ENCODE results near the gene TRRAP.

Gene TRRAP

GRCh38 chr7:98949336-98950044 lies 71.2 kb downstream of the TRRAP start:
- TF ChIP-seq JUND (IDR thresholded peaks at IDR 0.05; ENCODE audit: low read depth) = no peak
- in situ Hi-C loops (cut with HindIII; ENCODE audit: low pct_unique_long_range_greater_than_20kb, low sequenced_read_pairs) = no loop called here
- DNase-seq (ENCODE audit: low read depth in 1 of 2, low spot score in 1 of 2) = no peak

- no peak for DNase-seq (ENCODE audit: low read depth in 1 of 2, low spot score in 1 of 2)
- no peak for TF ChIP-seq JUND (IDR thresholded peaks at IDR 0.05; ENCODE audit: low read depth)
- in situ Hi-C loops (cut with HindIII; ENCODE audit: low pct_unique_long_range_greater_than_20kb, low sequenced_read_pairs) = no loop called here
These were observed 77.7 kb downstream of the TRRAP start for GRCh38 chr7:98955992-98956391.

GRCh38 chr7:98956469-98956868 lies 78.1 kb downstream of the TRRAP start:
- no peak for DNase-seq (ENCODE audit: low read depth in 1 of 2, low spot score in 1 of 2)
- no peak for TF ChIP-seq JUND (IDR thresholded peaks at IDR 0.05; ENCODE audit: low read depth)
- in situ Hi-C loops (cut with HindIII; ENCODE audit: low pct_unique_long_range_greater_than_20kb, low sequenced_read_pairs) = no loop called here

- in situ Hi-C loops (cut with HindIII; ENCODE audit: low pct_unique_long_range_greater_than_20kb, low sequenced_read_pairs) = no loop called here
- no peak for TF ChIP-seq JUND (IDR thresholded peaks at IDR 0.05; ENCODE audit: low read depth)
- no peak for DNase-seq (ENCODE audit: low read depth in 1 of 2, low spot score in 1 of 2)
These were observed 78.6 kb downstream of the TRRAP start for GRCh38 chr7:98956937-98957336.

GRCh38 chr7:98957766-98958165 lies 79.4 kb downstream of the TRRAP start:
- in situ Hi-C loops (cut with HindIII; ENCODE audit: low pct_unique_long_range_greater_than_20kb, low sequenced_read_pairs) = no loop called here
- DNase-seq (ENCODE audit: low read depth in 1 of 2, low spot score in 1 of 2) = no peak
- no peak for TF ChIP-seq JUND (IDR thresholded peaks at IDR 0.05; ENCODE audit: low read depth)

- in situ Hi-C loops (cut with HindIII; ENCODE audit: low pct_unique_long_range_greater_than_20kb, low sequenced_read_pairs) = no loop called here
- no peak for TF ChIP-seq JUND (IDR thresholded peaks at IDR 0.05; ENCODE audit: low read depth)
These were observed 80.6 kb downstream of the TRRAP start for GRCh38 chr7:98958968-98959367.

GRCh38 chr7:98963305-98963704 lies 85.0 kb downstream of the TRRAP start:
- in situ Hi-C loops (cut with HindIII; ENCODE audit: low pct_unique_long_range_greater_than_20kb, low sequenced_read_pairs) = no loop called here
- no peak for TF ChIP-seq JUND (IDR thresholded peaks at IDR 0.05; ENCODE audit: low read depth)
- no peak for DNase-seq (ENCODE audit: low read depth in 1 of 2, low spot score in 1 of 2)

More at GRCh38 chr7:98958968-98959367, 80.6 kb downstream of the TRRAP start:
- no peak for DNase-seq (ENCODE audit: low read depth in 1 of 2, low spot score in 1 of 2)

GRCh38 chr7:98964596-98964995 lies 86.3 kb downstream of the TRRAP start:
- no peak for DNase-seq (ENCODE audit: low read depth in 1 of 2, low spot score in 1 of 2)
- no peak for TF ChIP-seq JUND (IDR thresholded peaks at IDR 0.05; ENCODE audit: low read depth)
- in situ Hi-C loops (cut with HindIII; ENCODE audit: low pct_unique_long_range_greater_than_20kb, low sequenced_read_pairs) = no loop called here

- no peak for TF ChIP-seq JUND (IDR thresholded peaks at IDR 0.05; ENCODE audit: low read depth)
- no peak for DNase-seq (ENCODE audit: low read depth in 1 of 2, low spot score in 1 of 2)
- in situ Hi-C loops (cut with HindIII; ENCODE audit: low pct_unique_long_range_greater_than_20kb, low sequenced_read_pairs) = no loop called here
These were observed 90.3 kb downstream of the TRRAP start for GRCh38 chr7:98968621-98969020.

- in situ Hi-C loops (cut with HindIII; ENCODE audit: low pct_unique_long_range_greater_than_20kb, low sequenced_read_pairs) = no loop called here
- no peak for TF ChIP-seq JUND (IDR thresholded peaks at IDR 0.05; ENCODE audit: low read depth)
- DNase-seq (ENCODE audit: low read depth in 1 of 2, low spot score in 1 of 2) = no peak
These were observed 91.1 kb downstream of the TRRAP start for GRCh38 chr7:98969386-98969785.

- no peak for DNase-seq (ENCODE audit: low read depth in 1 of 2, low spot score in 1 of 2)
- TF ChIP-seq JUND (IDR thresholded peaks at IDR 0.05; ENCODE audit: low read depth) = no peak
- in situ Hi-C loops (cut with HindIII; ENCODE audit: low pct_unique_long_range_greater_than_20kb, low sequenced_read_pairs) = no loop called here
These were observed 91.8 kb downstream of the TRRAP start for GRCh38 chr7:98970016-98970615.

- DNase-seq (ENCODE audit: low read depth in 1 of 2, low spot score in 1 of 2) = no peak
- TF ChIP-seq JUND (IDR thresholded peaks at IDR 0.05; ENCODE audit: low read depth) = no peak
- in situ Hi-C loops (cut with HindIII; ENCODE audit: low pct_unique_long_range_greater_than_20kb, low sequenced_read_pairs) = no loop called here
These were observed 92.5 kb downstream of the TRRAP start for GRCh38 chr7:98970805-98971204.

GRCh38 chr7:98974205-98974604 lies 95.9 kb downstream of the TRRAP start:
- DNase-seq (ENCODE audit: low read depth in 1 of 2, low spot score in 1 of 2) = no peak
- in situ Hi-C loops (cut with HindIII; ENCODE audit: low pct_unique_long_range_greater_than_20kb, low sequenced_read_pairs) = no loop called here
- TF ChIP-seq JUND (IDR thresholded peaks at IDR 0.05; ENCODE audit: low read depth) = no peak
